GM19438 (cell line): ENCODE data around the gene MPEG1.
A peak's percentile ranks its signal among the peaks of the same experiment; 100 is the strongest.

Experiments used
- ATAC-seq: cut with Tn5 transposase; IDR thresholded peaks from one replicate; pipeline ENCODE4 v1.9.1; 2021; ENCODE audit warnings: low read depth; ENCODE audit not compliant: unreplicated experiment

MPEG1 gene

DNA sequence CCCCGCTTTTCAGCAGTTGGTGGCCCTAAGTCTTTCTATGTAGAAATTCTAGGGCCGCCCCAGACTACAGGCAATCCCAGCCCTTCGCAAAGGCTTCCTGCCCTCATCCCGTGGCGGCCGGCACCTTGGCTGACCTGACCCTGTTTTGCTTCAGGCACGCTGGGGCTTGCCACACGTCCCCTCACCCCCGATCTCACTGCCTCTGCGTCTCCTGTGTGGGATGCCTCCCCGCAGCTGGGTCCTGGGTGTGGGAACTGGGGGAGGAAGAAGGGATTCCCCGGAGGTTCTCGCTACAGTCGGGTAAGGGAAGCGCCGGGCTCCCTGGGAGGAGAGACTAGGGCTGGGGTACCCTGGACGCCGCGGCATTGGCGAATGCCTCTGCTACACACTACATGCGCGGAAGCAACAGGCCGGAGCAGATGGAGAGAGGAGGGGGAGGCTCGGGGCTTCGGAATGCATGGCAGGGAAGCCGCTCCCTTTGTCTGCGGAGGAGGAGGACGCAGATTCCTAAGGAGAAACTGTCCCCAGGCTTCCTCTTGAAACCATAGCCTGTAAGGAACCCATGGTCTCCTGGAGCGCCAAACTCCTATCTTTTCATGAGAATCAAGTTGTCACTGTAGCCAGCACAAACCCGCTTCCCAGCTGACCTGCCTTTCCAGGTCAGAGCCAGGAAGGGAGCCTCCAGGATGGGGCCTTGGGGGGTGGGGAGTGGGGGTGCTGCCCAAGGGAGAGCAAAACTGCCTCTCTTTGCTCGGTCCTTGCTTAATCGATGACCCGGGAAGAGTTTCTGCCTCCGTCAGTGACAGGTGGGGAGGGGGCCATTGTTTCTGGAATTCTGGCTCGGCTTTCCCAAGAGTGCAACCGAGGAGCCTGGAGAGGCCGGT, 39.4 kb downstream of the MPEG1 start:
- ATAC-seq = peak; percentile 18

- ATAC-seq = peak; percentile 33
Measured at GRCh38 chr11:59172345-59173079, 40.2 kb downstream of the MPEG1 start.

- ATAC-seq = peak; percentile 75
Measured at GRCh38 chr11:59171508-59172322, 41.0 kb downstream of the MPEG1 start, which contains the start of gene DTX4. Gene DTX4 (plus strand): TSS chr11:59172132. CDS start chr11:59172596, 464 bp downstream.

DNA sequence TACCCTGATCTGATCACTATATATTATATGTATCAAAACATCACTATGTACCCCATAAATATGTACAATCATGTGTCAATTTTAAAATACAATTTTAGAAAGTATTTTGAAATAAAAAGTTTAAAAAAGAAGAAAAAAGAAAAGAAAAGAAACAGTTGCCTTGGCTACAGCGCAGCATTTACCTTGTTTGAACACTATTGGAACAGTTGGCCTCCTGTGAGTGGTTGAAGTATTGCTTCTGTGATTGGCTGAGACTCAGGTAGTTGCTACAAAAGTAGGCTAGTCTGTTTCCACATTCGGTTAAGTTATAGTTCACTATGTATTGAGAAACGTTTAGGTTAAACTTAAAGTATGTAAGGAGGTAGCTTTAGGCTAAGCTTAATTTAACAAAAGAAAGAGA, 48.7 kb downstream of the MPEG1 start:
- ATAC-seq = no peak
